GM18507 (cell line): ENCODE measurements around the gene ADH4.
"Not testable (repeated sequence)": the region's sequence is repeated elsewhere in the genome, so short reads cannot be mapped to it uniquely, and the experiment has no call there.

Source experiments
- DNase-seq: peaks from one replicate; pipeline ENCODE4 v3.0.0; 2011; ENCODE audit warnings: low read depth; ENCODE audit not compliant: insufficient read length; ENCODE audit errors: extremely low spot score
- FAIRE-seq: peaks from 2 replicates; lab custom pipeline; 2011; peaks lifted over from hg19 to GRCh38; lab: Jason Lieb, UNC

Gene ADH4

DNA sequence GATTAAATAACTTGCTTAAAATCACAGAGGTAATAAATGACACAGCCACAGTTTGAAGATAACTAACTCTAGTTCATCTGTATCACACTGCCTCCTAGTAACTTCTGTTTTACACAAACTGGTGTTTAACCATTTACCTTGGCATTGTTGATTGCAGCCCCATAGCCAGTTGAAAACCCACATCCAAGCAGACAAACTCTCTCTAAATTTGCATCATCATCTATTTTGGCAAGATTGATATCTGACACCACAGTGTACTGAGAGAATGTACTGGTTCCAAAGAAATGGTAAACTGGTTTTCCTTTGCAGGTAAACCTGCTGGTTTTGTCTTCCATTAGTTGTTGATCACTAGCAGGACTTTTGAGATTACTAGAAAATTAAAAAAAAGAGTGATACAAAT lies 7.8 kb downstream of the ADH4 start:
- FAIRE-seq = no peak
- no peak for DNase-seq

DNA sequence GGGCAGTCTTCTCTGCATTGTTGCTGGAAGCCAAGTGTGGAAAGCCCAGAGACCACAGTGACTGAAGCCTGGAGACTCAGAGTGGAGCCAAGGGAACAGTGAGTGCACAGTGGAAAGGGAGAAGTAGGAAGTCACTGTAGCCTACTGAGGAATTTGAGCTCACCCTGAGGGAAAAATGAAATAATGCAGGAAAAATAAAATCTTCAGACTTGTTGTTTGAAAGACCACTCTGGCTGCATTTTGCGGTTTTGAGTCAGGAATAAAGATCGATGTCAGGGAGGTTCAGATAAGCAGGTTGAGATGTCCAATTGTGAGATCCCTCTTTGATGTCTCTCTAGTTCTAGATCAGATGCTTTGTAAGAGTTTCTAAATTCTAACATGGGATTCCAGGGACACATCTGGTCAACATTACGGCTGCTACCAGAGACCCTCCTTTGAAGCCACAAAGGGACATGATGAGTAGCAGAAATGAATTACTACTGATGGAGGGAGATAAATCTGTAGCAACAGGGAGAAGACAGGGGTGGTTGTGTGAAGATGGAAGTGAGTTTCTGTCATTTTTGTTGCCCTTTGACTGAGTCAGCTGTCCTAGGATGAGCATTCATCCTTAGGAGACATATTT lies 8.4 kb downstream of the ADH4 start:
- FAIRE-seq (no peak), DNase-seq (no peak)

DNA sequence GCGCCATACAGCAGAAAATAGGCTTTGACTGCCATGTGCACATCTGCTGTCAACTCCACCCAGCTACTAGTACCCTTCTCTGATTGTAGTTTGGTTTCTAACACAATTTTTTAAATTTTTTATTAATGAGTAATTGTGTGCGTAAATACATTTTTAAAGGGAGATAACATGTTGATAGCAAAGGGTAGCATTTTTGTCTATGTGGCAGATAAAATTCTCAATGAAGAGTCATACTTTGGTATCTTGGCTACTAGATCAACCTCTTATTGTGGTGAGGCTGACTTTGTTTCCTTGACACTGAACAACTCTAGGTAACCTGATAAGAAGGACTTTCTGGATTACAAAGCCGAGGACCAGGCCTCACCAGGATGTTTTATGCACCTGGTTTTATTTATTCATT lies 9.5 kb downstream of the ADH4 start:
- FAIRE-seq (no peak), DNase-seq (no peak)

DNA sequence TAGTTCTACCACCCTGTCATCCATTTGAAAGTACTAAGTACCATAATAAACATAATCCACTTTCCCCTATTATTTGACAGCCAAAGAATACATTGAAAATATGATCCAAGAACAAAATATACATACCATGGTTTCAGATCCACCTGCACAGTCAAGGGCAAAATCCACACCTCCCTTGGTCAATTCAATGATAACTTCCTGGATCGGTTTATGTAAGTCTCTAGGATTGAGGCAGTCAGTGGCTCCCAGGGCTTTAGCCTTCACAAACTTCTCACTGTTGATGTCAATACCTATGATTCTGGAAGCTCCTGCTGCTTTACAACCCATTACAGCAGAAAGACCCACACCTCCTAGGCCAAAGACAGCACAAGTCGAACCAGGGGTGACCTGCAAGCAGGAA lies 12.7 kb downstream of the ADH4 start:
- DNase-seq = no peak
- FAIRE-seq = no peak

DNA sequence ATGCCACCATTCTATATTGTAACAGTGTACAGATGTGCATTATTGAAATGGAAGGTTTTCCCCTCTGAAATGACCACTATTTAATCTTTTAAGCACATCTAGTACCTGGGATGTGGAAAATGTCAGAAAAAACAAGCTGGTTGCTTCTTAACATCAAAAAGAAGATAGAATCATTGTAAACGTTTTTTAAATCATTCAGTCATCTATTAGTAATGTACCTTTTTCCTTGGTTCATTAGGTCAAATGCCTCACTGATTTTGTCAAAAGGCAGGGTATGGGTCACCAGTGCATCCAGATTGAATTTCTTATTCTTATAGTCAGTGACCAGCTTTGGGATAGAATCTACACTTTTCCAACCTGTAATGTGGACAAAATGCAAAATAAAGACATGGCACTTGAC lies 17.7 kb downstream of the ADH4 start:
- no peak for DNase-seq
- no peak for FAIRE-seq

DNA sequence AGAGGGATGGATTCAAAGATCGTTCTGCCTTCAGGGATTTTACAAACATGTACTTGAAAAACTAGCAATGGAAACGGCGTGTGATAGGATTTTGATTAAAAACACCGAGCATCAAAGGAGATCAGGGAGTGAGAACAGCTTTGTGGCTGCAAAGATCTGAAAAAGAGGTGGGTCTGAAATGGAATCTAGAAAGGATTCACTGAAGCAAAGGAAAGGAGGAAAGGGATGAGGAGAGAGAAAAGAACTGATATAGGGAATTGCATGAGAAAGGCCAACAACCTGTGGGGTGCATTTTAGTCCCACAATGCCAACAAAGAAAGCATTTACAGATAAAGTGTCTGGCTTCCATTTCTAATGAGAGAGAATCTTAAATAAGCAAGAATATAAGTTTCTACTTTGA lies 23.1 kb downstream of the ADH4 start:
- FAIRE-seq = no peak

DNA sequence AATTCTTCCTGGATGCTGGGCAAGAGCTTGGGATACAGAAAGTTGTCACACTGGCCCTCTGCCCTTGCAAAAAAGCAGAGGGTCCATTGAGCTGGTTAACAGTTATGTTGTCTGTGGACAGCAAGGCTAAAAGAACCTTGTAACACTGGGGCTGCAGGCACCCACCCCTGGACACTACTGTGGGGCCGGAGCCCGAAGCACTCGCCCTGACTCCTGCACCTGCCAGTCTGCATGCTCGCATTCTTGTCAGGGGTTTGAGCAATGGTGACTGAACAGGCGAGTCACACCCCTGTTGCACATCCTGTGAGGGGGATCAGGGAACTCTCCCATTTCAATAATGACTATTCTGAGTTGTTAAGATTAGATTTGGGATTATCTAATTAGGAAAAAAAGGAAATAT lies 23.6 kb downstream of the ADH4 start:
- FAIRE-seq = no peak
- DNase-seq = no peak

More for the DNA sequence above, 23.1 kb downstream of the ADH4 start:
- no peak for DNase-seq

DNA sequence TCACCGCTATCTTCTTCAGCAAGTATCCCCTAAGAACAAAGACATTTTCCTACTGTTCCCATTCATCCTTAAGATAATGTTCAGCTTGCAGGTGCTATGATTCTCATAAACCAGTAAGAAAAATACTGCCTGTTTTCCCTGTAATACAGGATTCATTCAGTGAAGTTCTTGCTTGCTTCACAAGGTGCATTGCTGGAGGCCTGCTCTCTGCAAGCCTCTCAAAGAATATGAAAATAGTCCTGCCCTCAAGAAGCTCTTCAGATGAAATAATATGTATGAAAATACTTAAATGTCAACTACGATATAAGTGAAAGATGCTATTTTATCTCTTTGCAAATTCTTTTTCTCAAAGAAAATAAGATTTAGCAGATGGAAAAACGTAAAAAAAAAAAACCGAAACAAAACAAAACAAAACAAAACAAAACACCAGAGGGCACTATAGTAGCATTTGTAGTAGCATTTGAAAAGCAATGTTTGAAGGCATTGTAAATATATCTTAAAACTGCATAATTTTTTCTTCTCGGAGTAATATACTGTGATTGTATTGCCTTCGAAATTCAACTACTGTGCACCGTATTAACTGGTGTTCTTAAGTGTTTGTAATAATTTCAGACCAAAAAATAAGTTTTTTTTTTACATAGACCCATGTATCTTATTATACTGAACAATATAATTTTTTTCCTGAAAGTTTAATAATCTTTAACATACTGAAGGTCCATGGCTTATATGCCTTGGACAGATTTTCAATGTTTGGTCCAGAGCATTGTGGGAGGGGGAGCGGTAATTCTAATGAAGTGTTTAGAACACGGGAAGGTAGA lies 26.0 kb downstream of the ADH4 start:
- FAIRE-seq = no peak
- no peak for DNase-seq

DNA sequence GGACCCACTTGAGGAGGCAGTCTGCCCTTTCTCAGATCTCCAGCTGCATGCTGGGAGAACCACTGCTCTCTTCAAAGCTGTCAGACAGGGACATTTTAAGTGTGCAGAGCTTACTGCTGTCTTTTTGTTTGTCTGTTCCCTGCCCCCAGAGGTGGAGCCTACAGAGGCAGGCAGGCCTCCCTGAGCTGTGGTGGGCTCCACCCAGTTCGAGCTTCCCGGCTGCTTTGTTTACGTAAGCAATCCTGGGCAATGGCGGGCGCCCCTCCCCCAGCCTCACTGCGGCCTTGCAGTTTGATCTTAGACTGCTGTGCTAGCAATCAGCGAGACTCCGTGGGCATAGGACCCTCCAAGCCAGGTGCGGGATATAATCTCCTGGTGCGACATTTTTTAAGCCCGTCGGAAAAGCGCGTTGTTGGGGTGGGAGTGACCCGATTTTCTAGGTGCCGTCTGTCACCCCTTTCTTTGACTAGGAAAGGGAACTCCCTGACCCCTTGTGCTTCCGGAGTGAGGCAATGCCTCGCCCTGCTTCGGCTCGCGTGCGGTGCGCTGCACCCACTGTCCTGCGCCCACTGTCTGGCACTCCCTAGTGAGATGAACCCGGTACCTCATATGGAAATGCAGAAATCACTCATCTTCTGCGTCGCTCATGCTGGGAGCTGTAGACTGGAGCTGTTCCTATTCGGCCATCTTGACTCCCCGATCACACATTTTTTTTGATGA lies 26.8 kb downstream of the ADH4 start:
- DNase-seq, FAIRE-seq: not testable (repeated sequence)

DNA sequence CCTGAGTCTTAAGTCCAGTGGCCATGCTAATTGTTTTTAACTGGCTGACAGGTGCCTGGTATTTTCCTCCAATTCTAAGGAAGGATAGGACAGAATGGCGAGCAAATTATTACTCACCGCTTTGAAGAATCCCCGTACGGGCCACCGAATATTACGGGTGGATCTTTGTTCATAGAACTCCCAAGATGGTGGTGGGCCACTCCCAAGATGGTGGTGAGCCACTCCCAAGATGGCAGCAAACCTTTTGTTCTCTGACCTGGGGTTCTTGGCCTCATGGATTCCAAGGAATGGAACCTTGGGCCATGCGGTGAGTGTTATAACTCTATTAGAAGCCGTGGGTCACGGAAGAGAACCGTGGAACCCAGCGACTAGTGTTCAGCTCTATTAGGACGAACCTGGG lies 34.8 kb downstream of the ADH4 start:
- DNase-seq, FAIRE-seq: not testable (repeated sequence)

DNA sequence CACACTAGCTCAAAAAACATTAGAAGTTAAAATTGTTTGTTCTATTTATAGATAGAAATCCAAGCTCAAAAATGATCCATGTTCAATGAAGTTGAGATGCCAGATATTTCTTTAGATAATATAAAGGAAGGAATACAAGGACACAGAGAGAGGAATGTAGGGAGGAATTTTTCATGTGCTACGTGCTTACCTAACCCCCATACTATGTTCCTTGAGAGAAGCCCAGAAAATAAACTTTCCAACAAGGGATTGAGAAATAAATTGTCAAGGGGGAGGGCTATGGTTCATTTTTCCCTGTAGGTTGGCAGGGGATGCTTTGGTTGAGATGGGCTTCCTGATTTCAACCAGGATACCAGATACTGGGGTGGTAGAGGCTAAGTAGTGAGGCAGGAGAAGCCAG lies 39.9 kb downstream of the ADH4 start:
- DNase-seq = no peak
- no peak for FAIRE-seq

DNA sequence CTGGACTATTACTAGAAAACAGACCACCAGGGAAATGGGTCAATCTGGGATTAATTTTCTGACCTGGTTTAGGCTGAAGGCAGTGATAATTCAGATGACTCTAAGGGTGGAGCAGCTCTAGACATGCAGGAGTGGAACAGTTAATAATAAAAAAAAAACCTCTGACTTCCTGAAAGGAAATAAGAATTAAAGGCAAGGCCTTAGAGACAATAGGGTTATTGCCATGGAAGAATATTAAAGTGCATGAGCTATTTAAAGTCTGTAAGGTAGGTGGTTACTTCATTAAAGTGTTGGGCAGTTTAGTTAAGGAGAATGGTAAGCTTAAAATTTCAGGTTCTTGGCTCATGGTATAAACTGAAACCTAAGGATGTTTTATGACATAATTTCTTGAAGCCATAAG lies 40.9 kb downstream of the ADH4 start:
- DNase-seq = no peak
- no peak for FAIRE-seq

DNA sequence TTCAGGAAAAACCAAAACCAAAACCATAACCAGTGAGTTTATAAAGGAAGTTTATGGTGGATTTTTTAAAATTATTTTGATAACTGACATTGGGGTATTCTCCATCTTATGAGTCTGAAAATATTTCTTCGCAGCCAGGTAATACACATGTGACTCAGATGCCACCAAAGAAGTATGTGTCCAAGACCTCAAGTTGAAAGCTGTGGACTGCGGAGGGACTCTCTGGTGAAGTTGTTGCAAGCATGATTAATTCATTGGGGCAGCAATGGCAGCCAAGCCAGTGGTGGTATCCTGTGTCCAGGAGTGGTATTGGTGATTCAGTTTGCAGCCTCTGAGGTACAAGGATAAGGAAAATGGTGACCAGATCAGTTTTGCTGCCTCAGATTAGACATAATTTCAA lies 41.5 kb downstream of the ADH4 start:
- DNase-seq = no peak
- no peak for FAIRE-seq

DNA sequence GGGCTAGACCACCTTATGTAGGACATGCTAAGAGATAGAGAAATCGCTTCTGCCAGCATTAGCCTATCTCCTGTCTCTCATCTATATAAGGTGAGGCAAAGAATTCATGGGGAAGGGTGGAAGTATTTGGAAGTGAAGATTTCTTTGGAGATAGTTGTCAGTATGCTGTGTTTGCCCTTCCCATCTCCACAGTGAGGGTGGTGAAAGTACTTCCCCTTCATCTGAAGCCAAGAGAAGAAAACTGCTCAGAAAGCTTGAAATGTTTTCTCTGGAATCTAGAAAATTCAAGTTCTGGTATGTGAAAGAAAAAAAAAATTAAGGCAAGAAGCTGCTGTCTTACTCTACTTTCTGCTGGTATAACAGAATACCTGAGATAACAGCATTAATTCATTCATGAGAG lies 43.2 kb downstream of the ADH4 start:
- FAIRE-seq (no peak), DNase-seq (no peak)

DNA sequence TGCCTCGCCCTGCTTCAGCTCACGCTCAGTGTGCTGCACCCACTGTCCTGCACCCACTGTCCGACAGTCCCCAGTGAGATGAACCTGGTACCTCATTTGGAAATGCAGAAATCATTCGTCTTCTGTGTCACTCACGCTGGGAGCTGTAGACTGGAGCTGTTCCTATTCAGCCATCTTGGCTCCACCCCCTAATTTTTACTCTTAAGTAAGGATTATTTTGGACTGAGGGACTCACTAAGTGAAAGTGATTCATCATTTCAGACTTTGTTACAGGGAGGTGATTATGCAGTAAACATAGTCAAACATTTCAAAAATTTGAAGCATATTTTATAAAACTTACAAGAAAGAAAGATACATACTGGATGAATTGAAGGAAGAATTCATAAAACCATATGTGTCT lies 44.3 kb downstream of the ADH4 start:
- DNase-seq, FAIRE-seq: not testable (repeated sequence)

DNA sequence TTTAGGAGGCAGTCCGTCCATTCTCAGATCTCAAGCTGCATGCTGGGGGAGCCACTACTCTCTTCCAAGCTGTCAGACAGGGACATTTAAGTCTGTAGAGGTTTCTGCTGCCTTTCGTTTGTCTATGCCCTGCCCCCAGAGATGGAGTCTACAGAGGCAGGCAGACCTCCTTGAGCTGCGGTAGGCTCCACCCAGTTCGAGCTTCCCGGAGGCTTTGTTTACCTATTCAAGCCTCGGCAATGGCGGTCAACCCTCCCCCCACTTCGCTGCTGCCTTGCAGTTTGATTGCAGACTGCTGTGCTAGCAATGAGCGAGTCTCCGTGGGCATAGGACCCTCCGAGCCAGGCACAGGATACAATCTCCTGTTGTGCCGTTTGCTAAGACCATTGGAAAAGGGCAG lies 44.8 kb downstream of the ADH4 start:
- DNase-seq = no peak

DNA sequence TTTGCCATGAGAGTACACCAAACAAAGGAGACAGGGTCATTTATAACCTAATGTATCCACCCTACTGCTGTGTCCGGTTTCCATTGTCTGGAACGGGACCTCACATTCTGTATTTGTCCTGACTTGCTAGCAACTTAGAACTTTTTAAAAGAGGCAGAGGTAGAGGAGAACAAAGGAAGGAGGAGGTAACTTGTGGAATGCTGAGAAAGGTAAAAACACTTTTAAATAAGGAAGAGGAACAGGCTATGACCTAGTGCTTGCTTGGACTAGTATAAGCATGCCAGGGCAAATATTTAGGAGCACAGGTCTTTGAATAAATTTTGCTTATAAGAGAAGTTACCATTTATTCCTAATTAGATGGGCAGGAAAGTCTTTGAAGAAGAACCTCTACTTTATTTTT lies 52.3 kb downstream of the ADH4 start:
- FAIRE-seq, DNase-seq: not testable (repeated sequence)

More for the DNA sequence above, 44.8 kb downstream of the ADH4 start:
- no peak for FAIRE-seq

DNA sequence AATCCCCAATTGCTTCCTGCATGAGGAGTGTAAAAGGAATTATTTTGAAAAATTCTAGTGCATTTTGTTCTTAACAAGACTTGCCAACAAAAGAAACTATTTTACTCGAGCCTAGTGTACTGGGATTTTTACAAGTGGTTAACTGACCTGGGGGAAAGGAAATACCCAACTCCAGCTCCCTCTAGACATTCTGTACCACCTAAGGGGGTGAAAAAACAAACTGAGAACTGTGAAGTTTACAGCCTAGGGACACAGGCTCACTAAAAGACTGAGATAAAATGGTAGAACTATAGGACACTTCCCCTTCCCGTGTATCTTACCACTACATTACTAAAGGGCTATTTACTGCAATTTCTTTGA lies 52.9 kb downstream of the ADH4 start:
- no peak for FAIRE-seq

DNA sequence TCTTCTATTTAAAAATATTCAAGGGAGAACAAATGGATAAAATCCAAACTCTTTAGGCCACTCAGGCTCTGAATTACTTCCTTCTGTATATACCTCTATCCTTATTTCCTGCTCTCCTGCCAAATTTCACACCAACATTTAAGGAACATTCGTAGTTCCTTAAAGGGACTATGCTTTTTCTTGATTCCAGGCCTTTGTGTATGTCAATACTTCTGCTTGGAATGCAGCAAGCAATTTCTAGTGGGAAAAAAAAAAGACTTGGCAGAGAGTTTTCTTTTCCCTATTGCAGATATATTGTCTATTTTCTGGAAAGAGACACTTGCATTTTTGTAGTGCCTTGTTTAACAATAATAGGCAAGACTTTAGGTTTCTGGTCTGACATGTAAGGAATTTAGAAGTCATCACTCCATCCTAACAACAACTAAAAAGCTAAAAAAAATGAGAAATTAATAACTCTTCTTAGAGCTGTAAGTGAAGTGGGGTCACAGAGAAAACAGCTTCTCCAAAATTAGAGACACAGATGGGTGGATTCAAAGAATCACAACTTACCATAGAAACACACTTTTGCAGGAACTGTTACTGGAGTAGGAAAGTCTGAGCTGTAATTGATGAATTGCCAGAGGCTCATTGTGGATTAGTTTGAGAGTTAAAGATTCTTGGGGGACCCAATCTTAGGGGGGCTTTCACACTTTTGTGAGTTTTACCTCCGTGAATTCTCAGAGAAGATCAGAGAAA lies 53.4 kb downstream of the ADH4 start:
- DNase-seq (no peak), FAIRE-seq (no peak)

More for the DNA sequence above, 52.9 kb downstream of the ADH4 start:
- DNase-seq = no peak
